K562 (cell line): ENCODE measurements around the gene BCL2A1. TPM values are rescaled to one million over a fixed set of nuclear protein-coding genes. Genes with fewer than 3 reads are reported as not detected.
A peak's percentile ranks its signal among the peaks of the same experiment; 100 is the strongest.

Experiments
- ATAC-seq: fragments of 200-7000 bp; cut with Tn5 transposase; 3 replicates; pipeline ENCODE4 v1.9.1; 2020; ENCODE audit warnings: moderate library complexity
- BruUV-seq: library from RNA; stranded (reverse); fragments of 400-500 nt; replicated peaks from 2 replicates; lab custom pipeline; 2021; lab: Mats Ljungman, UMichigan
- CTCF ChIA-PET: fragments of 300-600 bp; formaldehyde crosslinking; extraction: SDS; loops from one replicate; lab custom pipeline; 2021; ENCODE audit warnings: low intra/inter-chr PET ratio; lab: Yijun Ruan, JAX
- POLR2A ChIA-PET: fragments of 300-600, 350-650 bp; sonication (Branson Sonifier 250); formaldehyde crosslinking; extraction: SDS; loops from one replicate; lab custom pipeline; 2021; ENCODE audit warnings: antibody characterized with exemption, inconsistent platforms; lab: Yijun Ruan, JAX
- DNase-seq, 4 experiments: peaks; one replicate each; pipeline versions ENCODE4 v3.0.0 to v3.0.0-alpha.2; 2011 to 2018; ENCODE audit warnings: low spot score in 3 of 4, mixed read lengths in 3 of 4; ENCODE audit errors: extremely low read depth in 1 of 4
- FAIRE-seq: peaks from 2 replicates; lab custom pipeline; 2011; peaks lifted over from hg19 to GRCh38; lab: Jason Lieb, UNC
- H2AFZ ChIP-seq: 2 replicates; pipeline ENCODE4 v1.6.0; 2011; ENCODE audit warnings: low read depth, low read length, control low read depth, inconsistent platforms
- H3K27ac ChIP-seq: fragments of 200-600 bp; 3 replicates; pipeline ENCODE4 v1.8.0; 2011; ENCODE audit warnings: low read depth, mild to moderate bottlenecking, control low read depth, inconsistent platforms, low read length, moderate library complexity, mixed read lengths; ENCODE audit errors: extremely low read depth
- H3K27me3 ChIP-seq, 2 experiments: fragments of 300-600 bp in 1 of 2; 2 replicates in 1 of 2; 3 replicates in 1 of 2; pipeline versions ENCODE4 v1.6.0 to v1.8.0; 2011; ENCODE audit warnings: inconsistent platforms in 2 of 2, low read length in 2 of 2, mild to moderate bottlenecking in 1 of 2, mixed read lengths in 1 of 2, moderate library complexity in 1 of 2; ENCODE audit not compliant: control insufficient read depth in 2 of 2, insufficient read depth in 2 of 2
- H3K36me3 ChIP-seq: fragments of 300-600 bp; 3 replicates; pipeline ENCODE4 v1.8.0; 2011; ENCODE audit warnings: mild to moderate bottlenecking, low read length, inconsistent platforms; ENCODE audit not compliant: control insufficient read depth, insufficient read depth
- H3K4me1 ChIP-seq, 2 experiments: fragments of 200-600 bp in 1 of 2; replicated peaks in 1 of 2; 2 replicates in 1 of 2; 3 replicates in 1 of 2; pipeline versions ENCODE4 v1.5.1 to v1.8.0; 2011; ENCODE audit warnings: inconsistent platforms in 2 of 2, low read length in 2 of 2, mild to moderate bottlenecking in 1 of 2, mixed read lengths in 1 of 2, moderate library complexity in 1 of 2; ENCODE audit not compliant: control insufficient read depth in 2 of 2, insufficient read depth in 2 of 2
- H3K4me2 ChIP-seq: 2 replicates; pipeline ENCODE4 v1.6.1; 2011; ENCODE audit warnings: low read length, control low read depth, inconsistent platforms, mixed read lengths; ENCODE audit not compliant: insufficient read depth
- H3K4me3 ChIP-seq: fragments of 200-600 bp; sonication (generic), shearing (Covaris generic); 2 replicates; pipeline ENCODE4 v1.5.1; 2016; ENCODE audit warnings: control low read depth, inconsistent platforms
- H3K79me2 ChIP-seq: fragments of 200-600 bp; 3 replicates; pipeline ENCODE4 v1.8.0; 2011; ENCODE audit warnings: low read length, inconsistent platforms; ENCODE audit not compliant: control insufficient read depth, insufficient read depth
- H3K9ac ChIP-seq, 2 experiments: 2 replicates each; pipeline versions ENCODE4 v1.6.0 to v1.6.1; 2011; ENCODE audit warnings: low read depth in 2 of 2, low read length in 2 of 2, control low read depth in 1 of 2, inconsistent platforms in 1 of 2, mild to moderate bottlenecking in 1 of 2, mixed read lengths in 1 of 2; ENCODE audit not compliant: insufficient read depth in 1 of 2
- H3K9me1 ChIP-seq: one replicate; pipeline ENCODE4 v1.6.0; 2011; ENCODE audit warnings: inconsistent platforms, mild to moderate bottlenecking, low read length, moderate library complexity; ENCODE audit not compliant: control insufficient read depth, insufficient read depth
- H3K9me3 ChIP-seq: replicated peaks from 2 replicates; pipeline ENCODE4 v1.5.1; 2011; ENCODE audit warnings: low read depth, low read length, inconsistent platforms; ENCODE audit not compliant: control insufficient read depth, insufficient read depth
- H4K20me1 ChIP-seq: replicated peaks from 2 replicates; pipeline ENCODE4 v1.6.1; 2011; ENCODE audit warnings: low read length, inconsistent platforms, mixed read lengths; ENCODE audit not compliant: control insufficient read depth, insufficient read depth
- E2F4 ChIP-seq: sonication (generic); formaldehyde crosslinking; IDR thresholded peaks from 2 replicates; pipeline ENCODE4 v1.8.0; 2022; ENCODE audit warnings: mild to moderate bottlenecking, low read depth, missing genetic modification reagents
- HMBOX1 ChIP-seq: sonication (generic); IDR thresholded peaks from 2 replicates; pipeline ENCODE4 v1.6.1; 2016
- HNRNPK ChIP-seq: fragments of 200-400 bp; formaldehyde crosslinking; IDR thresholded peaks from one replicate; pipeline ENCODE4 v1.6.1; 2018; ENCODE audit warnings: mild to moderate bottlenecking, low read depth, low read length; ENCODE audit not compliant: poor library complexity, severe bottlenecking
- ZNF316 ChIP-seq: fragments of 450-650 bp; IDR thresholded peaks from 2 replicates; pipeline ENCODE4 v1.6.1; 2016
- WGBS: fragments of 100-300 bp; shearing (Covaris generic); methylation state at CpG from one replicate; pipeline ENCODE4 v1.1.6; 2016; ENCODE audit warnings: low coverage, mixed read lengths; ENCODE audit not compliant: insufficient coverage; ENCODE audit errors: missing lambda C conversion rate; 5-methylcytosine and 5-hydroxymethylcytosine counted together
- in situ Hi-C: fragments of 300-500 bp; cut with MboI; formaldehyde crosslinking; loops from 4 replicates; pipeline ENCODE4 v1.15.0; 2018; ENCODE audit warnings: inconsistent platforms, mixed read lengths
- intact Hi-C: fragments of 100-400 bp; cut with micrococcal nuclease; formaldehyde crosslinking; loops from 2 replicates; pipeline ENCODE4 v1.14.2; 2022
- polyA plus RNA-seq, 8 experiments: library from polyadenylated mRNA; depleted of rRNA in 4 of 8; stranded (reverse) in 5 of 8; unstranded in 3 of 8; fragments of >200 nt; fragmentation: Nextera tagmentation in 2 of 8; fragmentation: Illumina TruSeq in 1 of 8; extraction: Ambion mirVana in 2 of 8; extraction: Trizol in 1 of 8; gene quantifications; 2 replicates each; pipeline versions ENCODE4 v1.2.1 to v1.2.3, GENCODE V29; 2011 to 2014; ENCODE audit warnings: inconsistent platforms in 1 of 8, missing spikeins in 1 of 8
- total RNA-seq, 7 experiments: library from RNA; depleted of rRNA in 6 of 7; stranded (reverse); fragments of >200 nt in 6 of 7; fragmentation: Illumina TruSeq in 2 of 7; extraction: Trizol in 2 of 7; gene quantifications; 2 replicates each; pipeline versions ENCODE4 v1.2.1 to v1.2.3, GENCODE V29; 2011 to 2021; ENCODE audit warnings: low replicate concordance in 1 of 7

BCL2A1 gene
- total and polyA plus RNA-seq, 9 of the 15 experiments (the other 6 are each of a cell fraction or from before 2014, with no cell fraction given), result 0.11 to 1.2 (median 0.25) TPM; not detected in 4

GRCh38 chr15:79933231-79933630 is 37.8 kb downstream of the BCL2A1 start:
- no peak overlapping the region for H3K27ac ChIP-seq
- no TSS peak for BruUV-seq
- no peaks in the 10 kb centered on the region for H3K27me3 ChIP-seq
- H3K4me1 ChIP-seq, result peaks cover 0 to 15% of the 10 kb centered on the region in 2 experiments; a peak in 3 of 5 replicates
- ChIA-PET POLR2A (interaction anchor here (0.8 to 2.0 kb wide), 3 partner anchors 10 to 15 kb away, joined by 3 to 7 read pairs (median 4); no protein-coding TSS in a partner anchor), CTCF (interaction anchor here (0.6 kb wide), 1 partner anchor 41 kb away, joined by 3 read pairs; no protein-coding TSS in a partner anchor)
- H3K4me2 ChIP-seq, result no peak overlapping the region
- H3K79me2 ChIP-seq, result no peaks in the 10 kb centered on the region
- 25% methylated on average over 3 of the region's 3 CpGs for WGBS
- H3K9me1 ChIP-seq, result no peaks in the 10 kb centered on the region
- in situ Hi-C loops (no loop called here), intact Hi-C loops (no loop called here)
- H3K9me3 ChIP-seq, result no peaks in the 10 kb centered on the region
- no peak overlapping the region for H3K4me3 ChIP-seq
- DNase-seq (no peak), ATAC-seq (no peak), FAIRE-seq (peak; percentile 29)
- no peaks in the 10 kb centered on the region for H3K36me3 ChIP-seq
- H3K9ac ChIP-seq, result no peak overlapping the region
- H4K20me1 ChIP-seq, result no peaks in the 10 kb centered on the region
- 0 out of 2 replicates have a peak overlapping the region, but pooled peaks have one; percentile 28 for H2AFZ ChIP-seq
- TF ChIP-seq E2F4 (no peak), HMBOX1 (0 out of 2 replicates have a peak, but pooled peaks have one; percentile 43)

- DNase-seq, result no peak
- ATAC-seq, result no peak
- Histone ChIP-seq H3K9me1 (no peaks in the 10 kb centered on the region), H3K36me3 (no peaks in the 10 kb centered on the region), H3K4me1 (peaks cover 0 to 15% of the 10 kb centered on the region in 2 experiments; a peak in 3 of 5 replicates), H4K20me1 (no peaks in the 10 kb centered on the region), H3K79me2 (no peaks in the 10 kb centered on the region), H3K4me2 (no peak overlapping the region), H3K9me3 (no peaks in the 10 kb centered on the region), H3K27ac (no peak overlapping the region), H3K4me3 (no peak overlapping the region), H2AFZ (no peak overlapping the region), H3K27me3 (no peaks in the 10 kb centered on the region), H3K9ac (no peak overlapping the region)
- FAIRE-seq, result no peak
- TF ChIP-seq HNRNPK (no peak), ZNF316 (0 out of 2 replicates have a peak, but pooled peaks have one; percentile 12)
- no TSS peak for BruUV-seq
- POLR2A ChIA-PET, result interaction anchor here (0.9 kb wide), 1 partner anchor 9 kb away, joined by 3 read pairs; no protein-coding TSS in a partner anchor
- CTCF ChIA-PET, result no interaction called here
- WGBS, result 34% methylated on average over 5 of the region's 5 CpGs
- in situ Hi-C loops, result no loop called here
- intact Hi-C loops, result no loop called here
Measured at GRCh38 chr15:79932447-79932846, 38.5 kb downstream of the BCL2A1 start.
